HCEC 1CT (cell line): ENCODE data around the gene TGIF1.
A peak's percentile ranks its signal among the peaks of the same experiment; 100 is the strongest.

Experiments
- DNase-seq: peaks from one replicate; pipeline ENCODE4 v3.0.0-alpha.2; 2017

TGIF1 gene

DNA sequence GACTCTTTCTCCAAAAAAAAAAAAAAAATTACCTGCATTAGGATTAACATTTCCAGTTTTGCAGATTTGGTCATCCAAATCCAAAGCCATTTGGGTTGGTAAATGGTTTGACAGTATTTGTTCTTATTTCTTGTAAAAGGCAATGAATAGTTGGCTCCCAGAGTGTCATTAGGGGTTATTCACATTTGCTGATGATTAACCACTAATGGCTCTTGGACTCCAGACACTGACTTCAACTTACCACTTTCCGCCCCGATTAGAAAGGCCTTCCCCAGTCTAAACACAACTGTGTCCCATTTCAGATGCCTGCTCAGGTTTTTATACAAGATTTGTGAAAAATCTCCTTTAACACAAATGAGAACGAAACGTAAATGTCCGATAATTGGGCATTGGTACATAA is 9.6 kb upstream of the TGIF1 start:
- no peak for DNase-seq

DNA sequence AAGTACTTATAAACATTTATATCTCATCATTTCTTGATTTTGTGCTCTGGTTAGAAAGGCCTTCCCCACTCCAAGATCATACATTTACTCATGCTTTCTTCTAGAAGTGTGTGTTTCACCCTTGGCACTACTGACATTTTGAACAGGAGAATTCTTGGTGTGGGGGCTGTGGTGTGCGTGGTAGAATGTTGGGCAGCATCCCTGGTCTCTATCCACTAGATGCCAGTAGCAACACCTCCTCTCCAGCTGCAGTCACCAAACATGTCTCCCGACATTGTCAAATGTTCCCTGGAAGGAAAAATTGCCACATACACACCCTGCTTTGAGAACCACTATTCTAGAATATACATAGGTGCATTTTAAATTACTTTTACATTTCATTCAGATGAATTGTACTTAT is 8.7 kb upstream of the TGIF1 start:
- DNase-seq: peak; percentile 43

DNA sequence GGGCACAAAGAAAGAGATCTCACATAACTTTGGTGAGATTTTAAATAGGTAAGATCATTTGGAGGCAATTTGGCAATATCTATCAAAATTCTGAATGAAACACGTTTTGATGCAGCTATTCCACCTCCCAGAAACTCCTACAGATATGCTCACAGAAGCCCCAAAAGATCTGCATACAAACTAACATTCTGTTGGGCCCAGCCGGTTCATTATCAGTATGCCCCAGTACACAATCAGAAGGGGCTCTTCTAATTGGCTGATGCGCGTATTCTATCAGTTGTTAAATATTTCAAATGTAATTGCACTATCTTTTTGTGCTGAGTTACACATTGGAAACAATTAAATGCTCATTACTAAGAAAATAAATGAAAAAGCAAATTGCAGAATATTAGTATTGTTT is 7.1 kb upstream of the TGIF1 start:
- no peak for DNase-seq

DNA sequence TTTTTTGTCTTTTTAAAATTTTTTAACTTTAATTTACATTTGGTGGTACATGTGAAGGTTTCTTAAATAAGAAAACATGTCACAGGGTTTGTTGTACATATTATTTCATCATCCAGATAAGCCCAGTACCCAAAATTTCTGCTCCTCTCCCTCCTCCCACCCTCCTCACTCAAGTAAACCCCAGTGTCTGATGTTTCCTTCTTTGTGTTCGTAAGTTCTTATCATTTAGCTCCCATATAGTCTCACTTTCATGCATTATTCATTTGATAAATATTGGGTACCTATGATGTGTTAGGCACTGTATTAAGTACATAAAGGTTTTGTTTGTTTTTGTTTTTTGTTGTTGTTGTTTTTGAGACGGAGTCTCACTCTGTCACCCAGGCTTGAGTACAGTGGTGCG is 5.7 kb upstream of the TGIF1 start:
- no peak for DNase-seq

DNA sequence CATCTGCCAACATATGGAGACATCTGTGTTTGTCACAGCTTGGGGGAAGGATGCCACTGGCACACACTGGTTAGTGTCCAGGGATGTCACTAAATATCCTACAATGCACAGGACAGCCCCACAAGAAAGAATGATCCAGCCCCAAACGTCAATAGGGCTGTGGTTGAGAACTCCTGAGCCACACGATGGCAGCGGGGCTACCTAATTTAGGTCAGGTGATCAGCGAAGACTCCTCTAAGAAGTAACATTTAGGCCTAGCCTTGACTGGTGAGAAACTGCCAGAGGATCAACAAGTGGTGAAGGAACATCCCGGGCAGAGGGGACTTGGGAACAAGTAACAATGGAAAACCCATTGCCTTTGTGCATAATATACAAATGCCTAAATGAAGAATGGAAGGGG is 5.0 kb upstream of the TGIF1 start:
- no peak for DNase-seq

DNA sequence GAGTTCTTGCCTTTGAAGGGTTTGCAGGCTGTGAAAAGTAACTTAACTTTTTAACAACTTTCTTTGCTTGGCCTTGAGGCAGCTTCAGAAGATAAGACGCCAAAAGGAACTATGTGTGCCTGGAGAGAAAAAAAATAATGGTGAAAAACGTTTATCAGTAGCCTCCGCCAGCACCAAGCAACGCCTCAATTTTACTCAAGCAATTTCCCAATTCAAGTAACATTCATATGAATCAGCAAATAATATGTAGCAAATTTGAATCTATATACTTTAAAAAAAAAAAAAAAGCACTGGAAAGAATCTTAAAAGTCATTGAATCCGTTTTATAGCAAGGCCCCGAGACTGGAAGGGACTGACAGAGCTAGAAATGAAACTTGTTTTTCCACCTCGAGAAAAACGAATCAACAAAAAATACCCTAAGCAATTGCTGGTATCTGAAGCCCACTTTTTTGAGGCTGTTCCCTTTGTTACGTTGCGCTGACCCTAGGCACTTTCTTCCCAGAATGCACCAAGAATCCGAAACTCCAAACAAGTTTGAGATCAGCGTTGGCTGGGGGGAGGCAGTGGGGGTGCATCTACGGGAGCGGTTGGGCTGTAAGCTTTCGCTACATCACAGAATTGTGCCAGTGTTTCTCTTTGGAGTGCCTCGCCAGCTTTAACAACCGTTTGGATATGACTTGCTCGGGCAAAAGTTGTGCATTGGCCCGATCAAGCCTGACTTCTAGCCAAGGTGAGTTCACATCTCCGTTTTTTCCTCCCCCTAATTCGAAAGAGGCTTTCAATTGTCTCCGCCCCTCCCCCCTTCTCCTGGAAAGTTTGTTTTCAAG is 2.7 kb upstream of the TGIF1 start:
- DNase-seq: peak; percentile 72

DNA sequence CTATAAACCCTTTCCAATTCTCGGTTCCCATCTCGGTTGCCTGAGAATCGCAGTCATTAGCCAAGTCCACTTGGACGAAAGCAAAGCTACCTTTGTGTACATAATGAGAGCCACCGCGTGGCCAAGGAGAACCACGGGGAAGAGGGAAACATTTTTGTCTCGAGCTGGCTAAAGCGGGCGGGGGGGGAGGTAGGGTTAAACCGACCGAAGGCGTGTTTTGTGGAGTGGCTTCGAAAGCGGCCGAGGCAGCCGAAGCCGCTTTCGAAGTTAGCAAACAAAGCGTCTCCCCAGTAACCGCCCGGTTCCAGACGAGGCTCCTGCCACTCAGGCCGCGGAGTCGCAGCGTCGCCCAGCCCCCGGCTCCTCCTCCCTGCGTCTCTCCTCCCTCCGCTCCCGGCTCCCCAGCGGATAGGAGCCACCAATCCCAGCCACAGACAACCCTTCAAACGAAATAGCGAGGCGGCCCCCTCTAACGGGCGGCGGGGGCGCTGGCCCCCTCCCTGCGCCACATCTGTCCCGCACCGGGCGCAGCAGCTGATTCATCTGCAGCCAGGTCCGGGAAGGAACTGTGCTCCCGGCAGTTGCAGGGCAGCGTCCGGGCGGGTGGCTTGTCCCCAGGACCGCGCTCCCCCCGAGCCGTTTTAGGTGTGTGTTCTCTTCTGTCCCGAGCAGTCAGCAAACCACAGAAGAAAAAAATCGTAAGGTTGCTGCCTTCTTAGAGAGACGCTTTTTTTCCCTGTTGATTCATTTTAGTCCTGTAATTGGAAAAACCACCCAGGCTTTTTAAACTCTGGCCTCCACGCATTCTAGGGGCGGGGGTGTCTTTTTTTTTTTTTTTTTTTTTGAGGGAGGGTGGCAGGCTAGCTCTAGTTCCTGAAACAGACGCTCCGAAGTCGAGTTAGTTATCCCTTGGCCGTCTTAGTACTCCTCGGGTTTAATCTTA is 1.8 kb upstream of the TGIF1 start:
- DNase-seq: peak; percentile 98

DNA sequence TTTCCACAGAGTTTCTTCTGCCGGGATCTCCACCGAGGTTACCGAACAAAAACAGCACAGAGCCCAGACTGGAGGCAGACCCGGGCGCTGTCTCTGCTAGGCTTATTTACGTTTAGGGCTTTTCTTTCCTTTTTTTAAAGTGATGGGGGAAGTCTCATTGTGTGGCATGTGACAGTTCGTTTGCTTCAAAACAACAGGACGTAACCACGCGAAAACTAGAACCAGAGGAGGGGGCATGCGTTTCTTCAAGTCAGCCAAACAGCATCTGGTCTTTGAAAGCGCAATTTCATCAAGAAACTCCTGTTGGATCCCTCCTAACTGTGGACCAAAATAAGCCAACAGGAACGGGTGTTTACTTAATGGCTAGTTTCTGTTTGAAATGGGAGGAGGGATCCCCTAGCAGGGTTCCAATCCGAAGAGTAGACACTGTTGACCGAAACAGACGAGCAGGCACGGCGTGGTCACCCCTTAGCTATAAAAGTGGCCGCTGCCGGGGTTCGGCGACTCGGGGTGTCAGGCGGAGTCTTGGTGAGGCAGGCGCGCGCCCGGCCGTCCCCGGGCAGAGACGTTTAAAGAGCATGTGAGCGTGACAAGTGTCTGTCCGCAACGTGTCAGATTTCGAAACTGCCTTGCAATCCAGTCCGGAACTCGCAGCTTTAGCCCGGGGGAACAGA is 997 bp upstream of the TGIF1 start:
- DNase-seq: no peak

DNA sequence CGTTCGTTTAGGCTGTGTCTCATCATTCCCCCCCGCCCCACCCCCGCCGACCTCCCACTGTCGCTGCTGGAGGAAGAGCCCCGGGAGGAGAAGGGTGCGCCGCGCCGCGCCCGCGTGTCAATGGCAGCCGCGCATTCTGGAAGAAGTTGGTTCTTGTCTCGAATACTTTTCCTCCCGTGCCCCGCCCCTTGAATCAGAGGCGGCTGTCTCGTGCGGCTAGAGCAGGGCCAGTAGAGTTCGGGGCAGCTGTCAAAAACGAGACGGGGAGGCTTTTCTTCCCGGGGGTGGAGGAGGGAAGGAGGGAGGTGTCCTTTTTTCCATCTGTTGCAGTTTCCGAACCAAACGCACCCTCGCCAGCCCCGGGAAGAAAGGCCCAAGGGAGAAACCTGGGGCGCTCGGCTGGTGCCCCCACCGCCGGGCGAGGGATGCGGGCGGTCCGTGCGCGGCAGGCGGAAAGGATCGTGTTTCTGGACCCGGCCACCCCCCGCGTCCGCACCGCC is 410 bp upstream of the TGIF1 start:
- peak; percentile 89 for DNase-seq

DNA sequence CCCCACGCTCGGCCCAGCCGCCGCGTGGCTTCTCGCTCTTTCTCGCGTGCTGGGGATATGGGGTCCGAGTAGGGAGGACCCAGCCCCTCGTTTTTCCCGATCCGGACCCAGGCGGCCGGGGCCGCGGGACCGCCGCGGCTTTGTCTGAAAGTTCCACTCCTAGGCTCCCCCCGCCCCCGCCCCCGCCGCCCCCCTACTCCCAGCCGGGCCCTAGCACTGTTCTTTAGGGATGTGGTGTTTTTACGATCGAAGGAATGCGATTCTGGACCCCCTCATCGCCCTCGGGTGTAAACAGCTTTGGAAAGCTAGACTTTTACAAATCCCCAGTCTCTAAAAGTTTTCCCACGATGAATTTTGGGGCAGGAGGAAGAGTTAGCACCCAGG is 819 bp downstream of the TGIF1 start:
- no peak for DNase-seq

DNA sequence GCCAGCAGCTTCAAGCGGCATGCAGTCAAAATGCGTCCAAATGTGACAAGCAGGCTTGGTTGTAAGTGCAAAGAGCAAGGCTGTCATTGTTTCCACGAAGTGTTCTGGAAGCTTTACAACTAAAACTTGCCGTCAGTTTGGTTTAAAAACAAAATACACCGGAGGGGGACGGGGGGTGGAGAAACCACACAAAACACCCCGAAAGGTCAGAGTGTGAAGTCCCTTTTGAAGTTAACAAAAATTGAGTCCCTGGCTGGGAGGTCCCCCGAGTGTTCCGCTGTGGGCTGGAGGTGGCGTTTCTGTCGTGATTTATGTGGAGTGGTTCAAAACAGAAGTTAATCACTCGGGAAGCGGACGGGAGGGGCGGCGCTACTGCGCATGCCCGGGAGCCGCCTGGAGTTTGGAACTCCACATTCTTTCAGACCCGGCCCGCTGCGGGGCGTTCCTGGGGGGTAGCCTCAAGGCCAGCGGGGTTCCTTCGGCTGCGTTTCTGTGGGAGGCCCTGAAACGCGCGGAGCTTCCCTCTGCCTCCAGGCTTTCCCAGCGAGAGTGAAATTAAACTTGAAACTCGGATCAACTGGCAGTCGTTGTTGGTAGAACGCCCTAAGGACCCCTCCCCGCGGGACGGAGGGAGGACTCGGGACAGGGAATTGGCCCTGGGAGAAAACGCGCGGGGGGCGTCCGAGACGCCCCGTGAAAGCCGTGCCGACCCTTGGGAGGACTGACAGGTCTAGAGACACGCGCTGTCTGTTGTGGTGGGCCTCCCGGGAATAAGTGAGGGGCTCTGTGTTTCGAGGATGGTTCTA is 1.4 kb downstream of the TGIF1 start:
- peak; percentile 85 for DNase-seq

DNA sequence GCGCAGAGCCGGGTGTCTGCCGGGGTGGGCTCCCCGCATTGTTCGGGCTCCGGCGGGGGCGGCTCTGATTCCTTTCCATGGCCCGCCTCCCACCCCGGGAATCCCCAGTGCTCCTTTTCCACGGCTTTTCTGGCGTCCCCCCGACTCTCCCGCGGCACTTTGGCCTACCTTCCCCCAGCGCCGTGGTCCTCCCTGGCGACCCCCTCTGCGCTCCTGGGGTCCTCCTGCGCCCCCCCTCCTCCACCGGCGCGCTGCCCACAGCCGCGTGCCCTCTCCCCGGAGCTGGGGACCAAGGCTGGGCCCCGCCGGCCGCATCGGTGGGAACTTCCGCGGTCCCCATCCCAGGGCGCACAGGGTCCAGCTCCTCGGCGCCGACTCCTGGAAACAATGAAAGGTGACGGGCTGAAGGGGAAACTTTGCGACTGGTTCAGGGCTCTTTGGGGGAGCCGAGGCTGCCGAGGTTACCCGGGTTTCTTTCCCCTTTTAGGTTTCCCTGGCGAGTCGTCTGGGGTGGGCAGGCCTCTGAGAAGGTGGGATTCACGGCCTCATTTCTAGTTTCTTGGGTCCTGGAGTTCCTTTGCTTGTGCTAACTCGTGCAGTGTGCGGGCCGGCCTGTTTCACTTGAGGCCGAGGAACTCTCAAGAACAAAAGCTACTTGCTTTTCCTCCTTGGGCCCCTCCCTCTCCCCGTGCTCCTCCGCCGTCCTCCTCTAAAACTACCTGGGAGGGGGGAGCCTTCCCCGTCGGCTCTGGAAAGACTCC is 2.2 kb downstream of the TGIF1 start:
- DNase-seq: peak; percentile 50

DNA sequence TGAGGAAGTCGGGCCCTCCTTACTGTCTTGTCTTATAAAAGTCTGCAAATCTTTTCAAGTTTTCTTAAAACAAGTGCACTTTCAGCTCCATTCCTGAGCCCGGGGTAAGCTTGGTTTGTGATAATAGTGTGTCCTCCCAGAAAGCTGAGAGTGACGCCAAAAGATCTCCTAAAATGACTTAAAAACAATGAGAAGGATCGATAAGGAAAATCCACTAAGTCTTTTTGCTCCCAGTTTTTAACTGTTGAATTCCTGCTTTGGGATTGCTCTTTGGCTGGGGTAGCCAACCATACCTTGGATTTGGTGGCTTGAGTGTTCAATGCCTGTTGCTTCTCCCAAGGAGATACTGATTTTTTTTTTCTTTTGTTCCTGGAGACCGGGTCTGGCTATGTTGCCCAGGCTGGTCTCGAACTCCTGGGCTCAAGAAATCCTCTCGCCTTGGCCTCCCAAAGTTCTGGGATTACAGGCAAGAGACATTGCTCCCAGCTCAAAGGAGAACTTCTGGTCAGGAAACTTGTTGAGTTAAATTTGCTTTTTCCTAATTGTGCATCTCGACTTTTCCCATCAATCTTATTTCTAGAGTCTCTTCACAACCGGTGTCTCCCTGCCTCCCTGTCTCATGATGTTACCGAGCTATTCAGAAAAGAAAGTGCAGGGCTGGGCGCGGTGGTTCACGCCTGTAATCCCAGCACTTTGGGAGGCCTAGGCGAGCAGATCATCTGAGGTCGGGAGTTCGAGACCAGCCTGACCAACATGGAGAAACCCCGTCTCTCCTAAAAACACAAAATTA is 3.0 kb downstream of the TGIF1 start:
- peak; percentile 9 for DNase-seq

DNA sequence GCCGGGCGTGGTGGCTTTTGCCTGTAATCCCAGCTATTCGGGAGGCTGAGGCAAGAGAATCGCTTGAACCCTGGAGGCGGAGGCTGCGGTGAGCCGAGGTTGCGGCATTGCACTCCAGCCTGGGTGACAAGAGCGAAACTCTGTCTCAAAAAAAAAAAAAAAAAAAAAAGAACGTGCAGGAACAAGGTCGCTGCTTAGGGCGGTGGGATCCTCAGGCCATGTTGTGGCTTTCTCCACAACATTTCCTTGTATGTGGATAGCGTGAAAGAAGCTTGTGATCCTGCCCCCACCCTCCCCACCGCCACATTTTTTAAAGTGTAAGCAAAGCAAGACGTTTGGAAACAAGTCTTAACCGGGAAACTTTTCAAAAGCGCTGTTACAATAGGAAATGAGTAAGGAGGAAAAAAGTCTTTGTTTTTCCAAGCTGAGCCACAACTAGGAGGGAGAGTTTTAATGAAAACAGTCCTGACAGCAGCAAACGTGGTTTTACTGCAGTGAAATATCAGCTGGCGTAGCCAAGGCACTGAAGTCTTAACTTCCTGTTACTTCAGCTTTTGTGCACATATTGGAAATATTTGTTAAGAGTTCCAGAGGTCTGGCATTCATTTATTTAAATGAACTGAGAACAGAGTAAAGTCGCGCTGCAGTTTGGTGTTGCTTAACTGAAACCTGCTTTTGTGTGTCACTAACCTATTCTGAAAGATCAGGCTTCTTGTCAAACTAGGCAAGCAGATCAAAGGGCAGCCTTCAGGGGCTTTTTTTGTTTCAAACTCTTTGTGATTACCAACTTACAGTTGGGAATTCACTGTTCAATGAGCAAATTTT is 3.8 kb downstream of the TGIF1 start:
- peak; percentile 95 for DNase-seq

DNA sequence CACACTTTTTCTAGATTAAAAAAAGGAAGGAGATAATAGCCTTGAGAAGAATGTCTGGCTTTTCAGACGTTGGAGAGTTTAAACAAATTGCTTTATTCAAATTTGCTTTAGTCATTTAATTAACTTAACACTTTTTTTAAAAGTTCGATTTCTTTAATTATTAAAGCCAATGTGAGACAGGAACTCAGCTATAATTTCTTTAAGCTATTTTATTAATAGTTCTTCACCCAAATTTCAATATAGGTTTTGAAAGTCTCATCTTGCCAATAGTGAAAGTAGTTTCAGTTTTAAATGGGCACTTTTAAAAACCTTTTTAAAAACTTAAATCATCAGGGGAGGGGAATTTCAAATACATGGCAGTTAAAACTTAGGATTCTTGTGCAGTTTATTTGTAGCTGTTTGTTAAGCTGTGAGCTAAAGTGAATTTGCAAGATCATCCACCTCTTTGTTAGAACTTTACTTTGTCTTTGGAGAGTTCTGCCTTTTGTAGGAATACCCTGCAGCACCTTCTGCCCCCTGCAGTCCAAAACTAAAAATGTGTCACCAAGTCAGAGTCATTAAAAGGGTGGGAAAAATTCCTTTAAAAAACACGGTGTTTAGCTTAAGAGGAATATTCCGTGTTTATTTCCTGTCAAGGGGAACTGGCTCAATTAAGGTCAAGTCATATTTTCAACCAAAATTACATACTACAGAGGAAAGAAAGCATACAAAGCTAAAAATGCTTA is 4.6 kb downstream of the TGIF1 start:
- DNase-seq: peak; percentile 68

DNA sequence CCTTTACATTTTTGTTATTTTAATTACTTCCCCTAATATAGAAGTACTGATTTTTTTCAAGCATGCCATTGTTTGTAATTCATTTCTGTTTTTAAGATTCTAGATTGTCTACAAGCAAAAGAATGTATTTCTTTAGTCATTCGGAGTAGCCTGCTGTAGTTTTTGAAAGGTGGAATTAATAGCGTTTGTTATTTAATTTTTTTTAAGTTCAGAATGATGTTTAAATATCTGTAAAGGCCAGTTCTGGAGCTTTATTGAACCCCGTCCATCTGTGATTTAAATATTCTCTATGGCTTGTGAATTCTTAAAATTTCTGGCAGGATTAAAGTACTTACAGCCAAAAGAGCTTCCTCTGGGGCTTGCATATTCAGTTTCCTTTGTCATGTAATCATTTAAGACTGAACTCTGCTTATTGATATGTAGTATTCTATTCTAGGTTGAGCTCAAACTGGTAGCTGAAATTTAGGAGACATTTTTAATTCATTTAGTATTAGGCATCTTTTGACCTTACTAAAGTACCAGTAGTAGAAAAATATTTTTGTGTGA is 5.2 kb downstream of the TGIF1 start:
- no peak for DNase-seq

DNA sequence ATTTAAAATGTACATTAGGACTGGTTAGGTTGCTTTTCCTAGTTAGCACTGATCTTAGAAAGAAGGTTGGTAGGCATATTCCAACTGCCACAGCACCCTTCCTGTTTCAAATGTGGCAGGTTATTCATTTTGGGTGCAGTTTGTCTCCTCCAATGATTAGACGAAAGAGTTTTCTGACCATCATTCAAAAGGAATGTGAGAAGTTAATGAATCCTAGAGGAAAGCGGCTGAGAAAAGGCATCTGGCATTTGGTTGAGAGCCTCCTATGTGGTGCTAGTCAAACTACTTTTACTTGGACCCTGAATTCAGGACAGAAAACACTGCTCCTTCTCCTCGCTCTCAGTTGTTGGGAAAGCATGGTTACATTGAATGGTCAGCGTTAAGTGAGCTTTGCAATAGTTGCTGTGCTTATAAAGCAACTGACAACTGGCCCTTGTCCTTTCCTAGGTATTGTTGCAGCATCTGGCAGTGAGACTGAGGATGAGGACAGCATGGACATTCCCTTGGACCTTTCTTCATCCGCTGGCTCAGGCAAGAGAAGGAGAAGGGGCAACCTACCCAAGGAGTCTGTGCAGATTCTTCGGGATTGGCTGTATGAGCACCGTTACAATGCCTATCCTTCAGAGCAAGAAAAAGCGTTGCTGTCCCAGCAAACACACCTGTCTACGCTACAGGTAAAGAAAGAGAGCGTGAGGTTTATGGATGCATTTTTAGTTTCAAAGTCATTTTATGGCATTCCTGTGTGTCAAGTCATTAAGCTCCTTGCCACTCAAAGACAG is 6.1 kb downstream of the TGIF1 start:
- DNase-seq: peak; percentile 59

DNA sequence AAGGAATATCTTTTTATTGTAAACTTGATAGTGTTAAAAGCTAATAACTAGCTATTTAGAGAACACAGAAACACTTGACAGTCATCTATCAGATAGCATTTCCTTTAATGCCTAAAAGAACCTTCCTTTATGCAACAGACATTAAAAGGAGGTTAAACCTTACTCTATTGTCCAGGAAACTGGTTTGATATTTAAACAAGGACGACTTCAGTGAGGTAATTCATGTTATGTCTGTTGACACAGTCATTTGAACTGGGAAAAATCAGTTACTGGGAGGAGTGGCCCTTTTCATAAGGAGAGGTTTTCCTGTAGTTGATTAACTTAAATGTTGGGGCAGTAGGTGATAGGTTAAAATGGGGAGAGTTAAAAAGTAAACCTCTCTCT is 6.7 kb downstream of the TGIF1 start:
- no peak for DNase-seq
